Activated CD8-positive, alpha-beta memory T cell treated with anti-CD3 and anti-CD28 coated beads, Interleukin-2, amount 50 U/mL, for 4 hours (primary cell): ENCODE data around the gene CDK7.

ENCODE experiments used
- DNase-seq: peaks from one replicate; pipeline ENCODE4 v3.0.0-alpha.2; 2020

The CDK7 gene

GRCh38 chr5:69295088-69295754 is 60.5 kb downstream of the CDK7 start:
- no peak for DNase-seq

GRCh38 chr5:69299625-69300024 is 64.9 kb downstream of the CDK7 start:
- no peak for DNase-seq

- DNase-seq = no peak
Observed at GRCh38 chr5:69300537-69301203, 66.0 kb downstream of the CDK7 start.

GRCh38 chr5:69305512-69305911 is 70.8 kb downstream of the CDK7 start:
- DNase-seq = no peak

- DNase-seq = no peak
Observed at GRCh38 chr5:69308046-69308553, 73.4 kb downstream of the CDK7 start.

GRCh38 chr5:69309380-69309779 is 74.7 kb downstream of the CDK7 start:
- DNase-seq = no peak

- no peak for DNase-seq
Observed at GRCh38 chr5:69312459-69313160, 77.9 kb downstream of the CDK7 start.

GRCh38 chr5:69313428-69313827 is 78.7 kb downstream of the CDK7 start:
- DNase-seq = no peak

GRCh38 chr5:69315972-69316371 is 81.3 kb downstream of the CDK7 start:
- no peak for DNase-seq

- no peak for DNase-seq
Observed at GRCh38 chr5:69317391-69317790, 82.7 kb downstream of the CDK7 start.

GRCh38 chr5:69326365-69326764 is 91.7 kb downstream of the CDK7 start:
- DNase-seq = no peak
